Stimulated activated CD8-positive, alpha-beta memory T cell treated with anti-CD3 and anti-CD28 coated beads, Interleukin-12 subunit alpha, Interleukin-12 subunit beta, amount 100 ng/mL, for 4 hours (primary cell): ENCODE data around the gene ETS2.

Source experiments
- DNase-seq: peaks from one replicate; pipeline ENCODE4 v3.0.0-alpha.2; 2020; ENCODE audit warnings: low read depth

Gene ETS2

DNA sequence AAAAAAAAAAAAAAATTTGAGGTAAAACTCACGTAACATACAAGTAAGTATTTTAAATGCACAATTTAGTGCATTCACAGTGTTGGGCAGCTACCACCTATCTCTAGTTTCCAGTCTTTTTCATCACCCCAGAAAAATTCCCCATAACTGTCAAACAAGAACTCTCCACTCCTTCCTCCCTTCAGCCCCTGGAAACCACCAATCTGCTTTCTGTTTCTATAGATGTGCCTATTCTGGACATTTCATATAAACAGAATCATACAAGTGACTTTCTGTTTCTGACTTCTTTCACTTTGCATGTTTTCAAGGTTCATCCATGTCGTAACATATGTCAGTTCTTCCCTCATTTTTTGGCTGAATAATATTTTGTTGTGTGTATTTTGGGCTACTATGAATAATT lies 24.9 kb upstream of the ETS2 start:
- no peak for DNase-seq

DNA sequence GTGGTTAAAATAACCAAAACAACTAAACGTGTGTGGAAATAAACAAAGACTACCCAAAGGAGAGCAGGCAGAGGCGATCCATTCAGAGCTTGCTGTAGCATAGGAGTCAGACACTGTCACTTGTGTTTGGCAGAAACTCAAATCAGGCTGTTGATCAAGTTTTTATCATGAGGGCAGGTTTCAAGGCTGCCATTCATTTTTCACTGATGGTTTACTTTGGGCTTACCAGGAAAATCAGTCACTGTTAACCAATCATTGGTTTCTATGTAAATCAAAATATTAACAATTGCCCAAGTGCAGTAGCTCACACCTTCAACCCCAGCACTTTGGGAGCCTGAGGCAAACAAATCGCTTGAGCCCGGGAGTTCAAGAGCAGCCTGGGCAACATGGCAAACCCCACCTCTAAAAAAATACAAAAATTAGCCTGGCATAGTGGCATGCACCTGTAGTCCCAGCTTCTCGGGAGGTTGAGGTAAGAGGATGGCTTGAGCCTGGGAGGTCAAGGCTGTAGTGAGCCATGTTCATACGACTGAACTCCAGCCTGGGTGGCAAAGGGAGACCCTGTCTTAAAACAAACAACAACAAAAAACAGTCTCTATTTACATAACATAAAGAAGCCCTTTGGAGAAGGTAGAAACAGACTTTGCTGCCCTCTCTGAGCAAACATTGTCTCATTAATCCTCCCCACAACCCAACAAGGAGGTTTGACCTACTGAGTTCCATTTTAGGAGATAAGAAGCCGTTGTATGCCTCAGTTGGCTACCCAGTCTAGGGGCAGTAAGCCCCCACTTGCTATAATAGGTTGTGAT lies 21.1 kb upstream of the ETS2 start:
- DNase-seq: no peak

DNA sequence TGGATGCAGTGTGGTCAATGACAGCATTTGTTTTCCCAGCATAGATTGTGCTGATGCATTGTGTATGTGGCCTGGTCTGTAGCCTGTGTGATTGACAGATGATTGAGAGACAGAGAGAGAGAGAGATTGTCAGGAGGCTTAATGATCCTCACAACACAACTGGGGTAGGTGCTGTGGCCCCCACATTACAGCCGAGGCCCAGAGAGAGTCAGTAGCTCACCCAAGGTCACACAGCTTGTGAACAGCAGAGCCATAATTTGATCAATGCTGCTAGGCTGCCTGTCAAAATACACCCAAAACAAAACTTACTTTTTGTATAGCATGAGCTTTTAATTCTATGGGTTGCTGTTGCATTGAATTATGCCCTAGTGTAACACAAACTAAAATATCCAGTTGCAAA lies 20.2 kb upstream of the ETS2 start:
- DNase-seq: no peak

DNA sequence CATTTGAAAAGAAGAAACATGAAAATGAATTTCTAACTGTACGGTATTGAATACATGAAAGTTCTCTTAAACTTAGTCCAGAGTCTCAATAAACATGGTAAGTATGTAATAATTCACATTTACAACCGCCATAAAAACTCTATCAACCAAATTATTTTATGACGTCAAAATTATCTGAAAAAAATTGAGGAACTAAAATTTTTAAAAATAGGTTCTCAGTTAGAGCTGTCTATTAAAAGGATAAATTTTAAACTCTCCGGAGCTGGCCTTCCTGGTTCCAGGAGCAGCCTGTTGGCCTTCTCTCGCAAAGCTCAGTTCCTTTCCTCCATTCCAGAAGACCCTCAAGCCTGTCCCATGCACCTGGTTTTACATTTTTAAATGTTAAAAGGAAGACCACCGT lies 18.7 kb upstream of the ETS2 start:
- no peak for DNase-seq

DNA sequence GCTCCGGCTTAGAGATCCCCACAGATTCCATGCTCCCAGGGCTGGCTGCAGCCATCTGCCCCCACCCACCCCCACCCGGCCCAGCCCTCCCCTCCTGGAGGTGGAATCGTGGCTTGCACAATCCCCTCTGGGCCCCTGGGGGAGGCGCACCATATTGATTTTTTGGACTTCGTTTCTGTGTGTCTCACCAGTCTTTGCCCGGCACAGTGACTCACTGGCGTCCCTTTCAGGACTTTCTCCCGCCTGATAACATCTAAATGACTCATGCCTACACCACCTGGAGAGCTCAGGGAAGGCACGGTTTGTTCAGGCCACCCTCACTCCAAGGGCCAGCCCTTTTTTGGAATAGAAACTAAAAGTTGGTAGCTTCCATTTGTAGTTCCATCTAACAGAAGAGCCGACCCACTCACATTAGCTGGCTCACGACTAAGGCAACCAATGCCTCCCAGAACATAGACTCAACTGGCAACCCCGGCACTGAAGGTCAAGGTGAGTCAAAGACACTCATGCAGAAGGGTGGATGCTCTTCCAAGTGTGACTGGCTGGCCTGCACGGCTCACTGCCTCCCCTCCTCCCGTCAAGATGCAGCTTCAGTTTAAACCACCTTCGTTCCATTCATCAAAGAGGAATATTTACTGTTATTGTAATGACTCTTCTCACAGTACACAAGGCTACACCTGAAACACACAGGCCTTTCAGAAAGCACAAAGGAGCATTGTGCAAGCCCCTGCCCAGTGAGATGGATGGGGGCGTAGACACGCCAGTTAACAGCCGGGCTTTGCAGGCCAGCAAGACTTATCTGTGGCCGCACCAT lies 18.1 kb upstream of the ETS2 start:
- no peak for DNase-seq

DNA sequence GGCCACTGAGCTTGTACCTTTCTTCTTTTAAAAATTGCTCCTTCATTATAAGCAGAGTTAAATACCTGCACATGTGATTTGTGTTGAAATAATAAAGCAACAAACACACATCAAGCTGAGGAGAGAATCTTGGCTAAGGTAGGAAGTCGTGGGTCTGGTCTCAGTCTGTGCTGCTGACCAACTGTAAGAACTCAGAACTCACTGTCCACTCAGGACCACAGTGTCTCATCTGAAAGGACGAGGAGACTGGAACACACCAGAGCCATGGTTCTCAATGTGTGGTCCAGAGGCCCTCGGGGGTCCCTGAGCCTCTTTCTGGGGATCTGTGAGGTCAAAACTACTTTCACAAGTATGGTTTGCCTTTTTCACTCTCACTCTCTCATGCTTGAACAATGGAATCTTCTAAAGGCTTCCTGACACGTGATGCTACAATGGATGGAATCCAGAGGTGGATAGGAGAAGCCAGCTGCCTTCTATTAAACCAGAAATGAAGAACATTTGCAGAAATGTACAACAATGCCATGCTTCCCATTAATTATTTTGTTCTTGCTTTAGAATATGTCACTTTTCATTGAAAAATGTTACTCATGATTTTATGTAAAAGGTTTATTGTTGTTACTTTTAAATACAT lies 17.3 kb upstream of the ETS2 start:
- no peak for DNase-seq

DNA sequence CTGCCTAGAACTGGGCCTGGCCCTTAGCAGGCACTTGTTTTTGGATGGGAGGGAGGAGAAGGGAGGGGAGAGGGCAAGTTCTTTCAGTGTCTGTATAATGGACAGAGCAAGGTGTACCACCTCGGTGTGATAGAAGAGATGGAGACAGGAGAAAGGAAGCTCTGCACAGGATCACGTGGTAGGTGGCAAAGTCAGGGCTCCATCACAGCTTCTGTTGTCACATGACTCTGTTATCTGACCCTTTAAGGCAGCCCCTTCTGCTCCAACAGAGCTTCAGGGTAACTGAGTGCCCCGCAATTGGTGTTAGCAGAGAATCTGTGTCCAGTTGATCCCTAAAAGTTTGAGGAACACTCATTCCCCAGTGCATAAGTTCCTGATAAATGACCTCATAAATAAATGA lies 16.5 kb upstream of the ETS2 start:
- DNase-seq: no peak

DNA sequence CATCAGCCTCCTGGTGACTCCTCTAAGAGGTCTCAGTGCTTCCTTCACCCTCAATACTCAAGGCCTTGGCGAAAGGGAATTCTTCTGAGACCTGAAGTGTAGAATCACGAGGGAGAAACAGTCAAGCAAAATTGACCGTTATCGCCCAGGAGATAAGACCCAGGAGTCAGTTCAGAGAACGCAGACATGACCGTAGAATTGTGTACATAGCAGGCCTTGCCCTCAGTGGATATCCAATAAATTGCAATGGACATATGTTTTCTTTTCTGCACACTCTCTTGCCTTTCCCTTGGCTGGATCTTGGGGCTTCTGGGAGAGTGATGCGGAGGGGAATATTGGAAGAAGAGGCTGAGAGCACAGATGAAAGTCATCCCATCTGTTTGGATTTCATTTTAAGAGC lies 15.7 kb upstream of the ETS2 start:
- no peak for DNase-seq

DNA sequence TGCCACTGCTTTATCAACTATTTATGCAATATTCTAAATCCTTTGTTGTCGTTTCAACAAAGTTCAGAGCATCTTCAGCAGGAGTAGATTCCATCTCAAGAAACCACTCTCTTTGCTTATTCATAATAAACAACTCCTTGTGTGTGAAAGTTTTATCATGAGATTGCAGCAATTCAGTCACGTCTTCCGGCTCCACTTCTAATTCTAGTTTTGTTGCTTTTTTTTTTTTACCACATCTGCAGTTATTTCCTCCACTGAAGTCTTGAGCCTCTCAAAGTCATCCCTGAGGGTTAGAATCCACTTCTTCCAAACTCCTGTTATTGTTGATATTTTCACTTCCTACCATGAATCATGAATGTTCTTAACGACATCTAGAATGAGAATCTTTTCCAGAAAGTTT lies 14.8 kb upstream of the ETS2 start:
- no peak for DNase-seq

DNA sequence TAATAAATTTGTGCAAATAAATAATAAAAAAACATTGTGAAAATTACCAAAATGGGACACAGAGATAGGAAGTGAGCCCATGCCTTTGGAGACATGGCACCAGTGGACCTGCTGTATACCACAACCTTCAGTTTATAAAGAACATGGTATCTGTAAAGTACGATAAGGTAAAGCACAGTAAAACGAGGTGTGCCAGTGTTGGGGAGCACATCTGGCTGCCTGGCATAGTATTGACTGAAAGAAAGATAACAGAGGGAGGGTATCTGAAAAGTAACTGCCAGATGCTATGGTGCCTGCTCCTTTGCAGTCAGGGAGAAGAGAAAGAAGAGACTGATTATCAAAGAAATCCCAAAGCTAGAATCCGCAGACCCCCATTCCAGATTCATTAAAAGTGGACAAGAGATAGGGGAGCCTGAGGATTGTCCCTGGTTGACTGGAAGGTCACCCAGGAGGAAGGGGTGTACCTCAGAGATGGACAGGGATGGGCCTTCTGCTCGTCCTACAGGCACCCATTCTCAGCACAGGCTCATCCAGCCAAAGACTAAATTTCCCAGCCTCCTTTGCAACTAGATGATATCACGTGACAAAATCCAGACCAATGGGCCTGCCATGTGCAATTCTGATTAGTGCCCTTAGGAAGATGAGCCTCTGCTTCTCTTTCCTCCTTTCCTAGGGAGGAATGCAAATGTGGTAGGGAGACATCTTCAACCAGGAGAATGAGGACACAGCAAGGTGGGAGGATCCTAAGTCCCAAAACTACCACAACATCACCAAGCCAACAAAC lies 12.9 kb upstream of the ETS2 start:
- no peak for DNase-seq

DNA sequence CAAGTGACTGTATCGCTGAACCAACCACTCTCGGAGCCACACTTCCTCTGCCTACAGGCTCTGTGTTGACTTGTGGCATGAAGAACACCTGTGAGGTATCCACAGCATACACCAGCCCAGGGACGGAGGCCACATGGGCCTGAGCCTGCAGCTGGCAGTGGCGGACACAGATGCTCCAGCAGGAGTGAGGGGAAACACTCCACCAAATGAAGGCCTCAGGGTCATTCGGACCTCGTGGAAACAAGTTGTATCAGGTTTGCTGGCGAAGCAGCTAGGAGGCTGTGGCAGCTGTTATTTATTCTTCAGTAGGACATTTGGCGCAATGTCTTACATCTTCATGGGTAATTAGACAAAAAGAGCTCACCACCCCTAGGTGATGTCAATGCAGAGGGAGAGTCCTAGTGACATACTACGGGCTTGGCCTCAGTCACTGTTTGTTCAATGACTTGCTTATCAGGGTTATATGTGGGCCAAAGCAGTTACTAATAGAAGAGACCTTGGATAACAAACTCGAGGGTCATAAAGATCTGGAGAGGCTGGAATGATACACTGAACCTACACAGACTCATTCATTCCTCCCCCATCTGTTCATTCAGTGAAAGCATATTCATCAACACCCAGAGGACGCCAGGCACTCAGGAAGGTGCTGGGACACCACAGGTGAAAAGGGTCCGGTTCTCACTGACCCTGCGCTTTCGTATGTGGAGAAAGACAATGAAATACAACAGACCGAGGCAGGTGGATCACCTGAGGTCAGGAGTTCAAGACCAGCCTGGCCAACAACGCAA lies 11.6 kb upstream of the ETS2 start:
- no peak for DNase-seq

DNA sequence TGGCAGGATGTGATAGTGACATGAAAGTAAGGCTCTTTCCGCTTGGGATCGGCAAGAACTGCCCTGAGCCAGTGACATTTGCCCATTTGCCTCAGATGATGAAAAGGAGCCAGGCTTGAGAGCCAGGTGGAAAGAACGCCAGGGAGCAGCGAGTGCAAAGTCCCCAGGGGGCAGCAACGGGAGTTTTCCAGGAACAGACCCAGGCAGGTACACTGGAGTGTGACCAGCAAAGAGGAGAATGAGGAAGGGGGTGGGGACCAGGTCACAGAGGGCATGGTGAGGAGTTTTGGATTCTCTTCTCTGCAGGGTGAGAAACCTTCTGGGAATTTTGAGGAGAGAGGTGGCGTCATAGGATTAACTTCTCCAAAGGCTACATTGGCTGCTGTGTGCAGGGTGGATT lies 10.8 kb upstream of the ETS2 start:
- DNase-seq: no peak

DNA sequence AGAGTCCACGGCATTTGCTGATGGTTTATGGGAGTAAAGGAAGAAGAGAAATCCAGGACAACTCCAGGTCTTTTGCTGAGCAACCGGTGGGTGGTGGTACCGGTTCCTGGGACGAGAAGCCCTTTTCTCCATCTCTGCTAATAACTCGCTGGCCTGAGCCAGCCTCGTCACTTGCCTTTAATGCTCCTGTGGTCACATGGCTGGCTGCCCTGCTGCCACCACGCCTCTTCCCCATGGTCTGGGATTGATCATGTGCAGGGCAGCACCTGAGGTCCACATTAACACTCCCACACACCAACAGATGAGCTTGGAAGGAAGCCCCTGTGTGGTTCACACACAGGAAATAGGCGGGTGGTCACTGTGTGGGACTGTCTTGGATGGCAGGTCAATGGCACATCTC lies 10.3 kb upstream of the ETS2 start:
- no peak for DNase-seq

DNA sequence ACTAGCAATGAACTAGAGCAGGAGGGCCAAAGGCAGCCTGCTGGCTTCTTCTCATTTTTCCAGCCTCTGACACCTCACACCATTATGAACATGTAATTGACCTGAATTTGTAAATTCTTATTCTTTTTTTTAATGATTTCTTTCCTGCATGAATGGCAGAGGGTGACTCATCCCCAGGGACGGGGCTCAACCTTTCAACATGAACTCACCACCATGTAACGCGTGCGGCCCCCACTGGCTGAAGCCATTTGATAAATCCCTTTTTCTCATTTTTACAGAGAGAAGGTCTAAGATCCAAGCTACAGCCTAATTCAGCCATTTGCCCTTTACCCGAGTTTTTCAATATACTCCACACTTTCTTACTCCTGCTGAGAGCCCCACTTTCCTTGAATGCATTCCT lies 9.3 kb upstream of the ETS2 start:
- DNase-seq: no peak

DNA sequence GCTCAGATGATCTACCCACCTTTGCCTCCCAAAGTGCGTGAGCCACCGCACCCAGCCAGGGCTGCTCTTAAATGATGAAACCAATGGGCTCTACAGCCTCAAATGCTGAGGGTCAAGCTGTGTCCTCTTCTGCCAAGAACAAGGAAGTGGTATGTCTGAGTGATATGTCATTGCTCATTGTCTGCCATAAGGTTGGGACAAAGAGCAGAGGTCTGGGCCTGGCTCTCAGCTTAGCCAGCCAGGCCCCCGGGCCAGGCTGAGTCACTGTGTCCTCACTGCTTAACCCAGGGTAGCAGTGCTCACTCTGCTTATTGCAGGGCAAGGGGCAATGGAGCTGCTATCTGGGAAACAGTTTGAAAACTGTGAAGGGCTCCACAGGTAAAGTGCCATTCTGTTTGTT lies 8.3 kb upstream of the ETS2 start:
- DNase-seq: no peak

DNA sequence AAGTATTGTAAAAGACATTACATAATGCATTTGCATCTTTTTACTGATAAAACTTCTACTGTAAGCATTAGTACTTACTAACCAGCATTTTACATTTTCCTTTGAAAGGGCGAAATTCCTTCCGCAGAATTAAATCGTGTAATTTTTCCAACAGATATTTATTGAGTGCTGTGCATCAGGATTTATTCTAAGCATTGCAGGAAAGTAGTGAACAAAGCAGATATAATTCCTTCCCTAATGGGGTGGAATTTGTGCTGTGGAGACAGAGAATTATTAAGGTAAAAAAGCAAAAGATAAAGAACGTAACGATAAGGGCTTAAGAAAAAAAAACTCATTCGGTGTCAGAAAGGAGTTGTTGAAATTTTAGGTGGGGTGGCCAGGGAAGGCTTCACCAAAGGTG lies 7.6 kb upstream of the ETS2 start:
- DNase-seq: no peak

DNA sequence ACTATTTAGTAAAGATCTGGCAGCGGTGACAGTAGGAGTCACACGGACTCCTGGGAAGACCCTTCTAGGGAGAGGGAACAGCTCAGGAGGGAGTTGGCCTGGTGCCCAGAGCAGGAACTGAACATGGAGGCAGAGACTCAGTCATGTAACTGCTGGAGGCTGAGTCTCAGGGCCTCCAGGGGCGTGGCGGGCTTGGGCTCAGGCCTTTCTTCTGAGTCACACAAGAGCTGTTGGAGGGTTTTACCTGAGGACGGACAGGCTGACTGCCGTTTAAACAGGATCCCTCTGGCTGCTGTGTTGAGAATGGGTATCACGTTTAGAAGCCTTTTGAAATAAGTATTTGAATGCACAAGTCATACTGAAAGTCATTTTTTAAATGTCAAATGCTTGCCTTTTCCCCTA lies 7.2 kb upstream of the ETS2 start:
- DNase-seq: no peak

DNA sequence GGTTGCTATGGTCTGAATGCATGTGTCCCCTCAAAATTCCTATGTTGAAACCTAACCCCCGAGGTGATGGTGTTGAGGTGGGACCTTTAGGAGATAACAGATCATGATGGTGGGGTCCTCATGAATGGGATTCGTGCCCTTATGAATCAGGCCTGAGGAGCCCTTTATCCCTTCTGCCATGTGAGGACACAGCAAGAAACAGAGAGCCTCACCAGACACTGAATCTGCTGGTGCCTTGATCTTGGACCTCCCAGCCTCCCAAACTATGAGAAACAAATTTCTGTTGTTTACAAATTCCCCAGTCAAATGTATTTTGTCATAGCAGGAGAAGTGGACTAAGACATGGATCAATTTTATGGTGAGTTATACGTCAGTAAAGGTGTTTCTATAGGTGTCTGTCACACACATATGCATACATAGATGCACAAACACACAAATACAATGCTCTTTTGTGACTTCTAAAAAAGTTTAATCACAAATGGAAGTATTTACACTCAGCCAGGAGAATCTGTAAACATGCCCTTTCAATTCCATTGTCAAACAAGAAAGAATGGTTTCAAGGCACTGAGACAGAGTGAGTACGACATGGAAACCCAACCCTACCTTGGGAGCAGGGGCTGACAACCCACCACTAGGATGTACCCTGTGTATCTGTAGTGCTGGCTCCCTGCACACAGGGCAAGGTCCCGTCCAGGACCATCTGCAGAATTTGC lies 5.5 kb upstream of the ETS2 start:
- no peak for DNase-seq

DNA sequence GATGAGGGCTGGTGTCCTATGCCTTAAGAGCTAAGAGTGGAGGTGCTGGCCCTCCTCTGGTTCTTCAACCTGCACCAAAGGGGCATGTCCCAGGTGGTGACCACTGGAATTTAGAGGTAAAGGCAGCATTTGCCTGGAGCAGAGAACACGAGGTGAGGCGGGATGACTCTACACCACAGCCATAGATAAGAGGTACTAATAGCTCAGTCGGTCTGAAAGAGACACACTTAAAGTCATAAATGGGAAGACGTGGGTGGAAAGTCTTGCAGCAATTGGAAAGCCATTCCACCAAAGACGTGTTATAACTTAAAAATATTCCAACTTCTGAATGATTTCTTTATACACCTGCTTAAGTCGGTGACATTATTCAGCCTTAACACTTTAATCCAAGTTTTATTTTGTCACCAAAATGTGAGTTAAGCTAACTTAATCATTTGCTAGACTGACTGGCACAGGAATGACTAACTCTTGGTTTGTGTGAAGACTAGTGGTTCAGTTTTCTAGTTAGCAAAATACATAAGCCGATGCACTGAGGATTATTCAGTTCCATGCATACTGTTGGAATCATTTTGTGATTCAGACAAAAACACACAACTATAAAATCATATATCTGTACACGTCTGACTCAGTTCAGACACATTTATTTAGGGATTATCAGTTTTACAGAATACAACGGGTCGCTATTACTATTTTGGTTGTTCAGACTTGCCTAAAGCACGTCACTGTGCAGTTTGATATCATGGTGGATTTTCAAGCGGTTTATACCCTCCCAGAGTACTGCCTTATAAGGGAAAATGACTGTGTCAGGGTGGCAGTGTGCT lies 4.6 kb upstream of the ETS2 start:
- no peak for DNase-seq
